Effector memory CD4-positive, alpha-beta T cell (primary cell): ENCODE data around the gene DTNBP1.

ENCODE experiments used
- DNase-seq, 3 donors: peaks; one replicate each; pipeline ENCODE4 v3.0.0-alpha.2; 2020
- H3K27ac ChIP-seq: 2 replicates; pipeline ENCODE4 v1.7.0; 2013; ENCODE audit warnings: mild to moderate bottlenecking, low read length, moderate library complexity; ENCODE audit not compliant: insufficient read depth, poor library complexity, severe bottlenecking
- H3K27me3 ChIP-seq: replicated peaks from 2 replicates; pipeline ENCODE4 v1.7.0; 2013; ENCODE audit warnings: mild to moderate bottlenecking, low read length; ENCODE audit not compliant: insufficient read depth, control insufficient read depth, poor library complexity, severe bottlenecking
- H3K36me3 ChIP-seq: 2 replicates; pipeline ENCODE4 v1.7.0; 2013; ENCODE audit warnings: mild to moderate bottlenecking, low read length, moderate library complexity; ENCODE audit not compliant: control insufficient read depth, insufficient read depth
- H3K4me1 ChIP-seq: 2 replicates; pipeline ENCODE4 v1.7.0; 2013; ENCODE audit warnings: low read length, mild to moderate bottlenecking; ENCODE audit not compliant: control insufficient read depth, insufficient read depth, poor library complexity, severe bottlenecking
- H3K4me3 ChIP-seq: 2 replicates; pipeline ENCODE4 v1.7.0; 2013; ENCODE audit warnings: low read length, low read depth, mild to moderate bottlenecking; ENCODE audit not compliant: insufficient read depth, poor library complexity, severe bottlenecking
- H3K9me3 ChIP-seq: 2 replicates; pipeline ENCODE4 v1.7.0; 2013; ENCODE audit warnings: mild to moderate bottlenecking, low read length, moderate library complexity; ENCODE audit not compliant: control insufficient read depth

The DTNBP1 gene

DNA sequence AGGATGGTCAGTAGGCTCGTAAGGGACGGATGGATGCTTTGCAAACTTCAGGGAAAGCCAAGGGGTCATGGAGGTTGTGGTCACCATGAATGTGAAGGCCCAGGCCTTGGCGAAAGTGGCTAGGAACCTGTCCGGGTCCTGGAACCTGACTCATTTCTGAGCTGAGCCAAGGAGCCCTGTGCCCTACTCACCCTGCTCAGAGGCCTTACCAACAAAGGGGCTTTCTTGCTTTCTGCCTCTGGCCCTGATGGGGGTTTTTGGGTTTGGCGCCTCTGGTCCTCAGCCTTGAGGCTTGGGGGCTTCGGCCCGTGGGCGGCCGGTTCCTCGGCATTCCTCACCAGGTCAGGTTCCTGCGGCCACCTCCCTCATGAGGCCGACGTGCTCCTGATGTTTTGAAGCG lies 155.1 kb downstream of the DTNBP1 start:
- H3K4me3 ChIP-seq, result no peak overlapping the region

GRCh38 chr6:15507221-15507620 lies 155.6 kb downstream of the DTNBP1 start:
- H3K4me1 ChIP-seq, result no peaks in the 10 kb centered on the region
- no peak overlapping the region for H3K4me3 ChIP-seq
- no peak for DNase-seq
- H3K27me3 ChIP-seq, result no peaks in the 10 kb centered on the region
- peaks cover 76% of the 10 kb centered on the region for H3K36me3 ChIP-seq
- no peaks in the 10 kb centered on the region for H3K9me3 ChIP-seq
- no peak overlapping the region for H3K27ac ChIP-seq

More for the DNA sequence above, 155.1 kb downstream of the DTNBP1 start:
- no peaks in the 10 kb centered on the region for H3K4me1 ChIP-seq
- H3K27ac ChIP-seq, result no peak overlapping the region
- no peaks in the 10 kb centered on the region for H3K9me3 ChIP-seq
- H3K27me3 ChIP-seq, result no peaks in the 10 kb centered on the region
- H3K36me3 ChIP-seq, result peaks cover 75% of the 10 kb centered on the region
- DNase-seq, result no peak

DNA sequence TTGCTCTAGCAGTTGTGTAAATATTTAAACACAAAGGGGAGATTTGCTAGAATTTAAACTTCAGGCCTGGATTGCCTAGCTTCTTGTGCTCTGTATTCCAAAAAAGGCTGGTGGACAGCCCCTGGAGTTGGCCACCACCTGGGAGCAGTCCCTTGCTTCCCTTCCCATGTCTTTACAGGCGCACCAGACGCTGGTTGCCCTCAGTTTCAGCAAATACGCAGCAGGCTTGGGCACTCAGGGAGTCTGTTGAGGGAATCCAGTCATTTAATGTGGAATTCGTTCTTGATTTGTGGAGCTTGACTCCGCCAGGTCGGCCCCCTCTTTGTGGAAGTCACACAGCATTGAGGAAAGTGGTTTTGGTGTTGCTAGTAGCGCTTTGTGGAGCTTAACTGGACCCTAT lies 156.8 kb downstream of the DTNBP1 start:
- H3K4me3 ChIP-seq, result no peak overlapping the region
- no peaks in the 10 kb centered on the region for H3K9me3 ChIP-seq
- no peaks in the 10 kb centered on the region for H3K27me3 ChIP-seq
- H3K4me1 ChIP-seq, result no peaks in the 10 kb centered on the region
- H3K36me3 ChIP-seq, result peaks cover 75% of the 10 kb centered on the region
- DNase-seq, result no peak
- H3K27ac ChIP-seq, result no peak overlapping the region

- no peak overlapping the region for H3K4me3 ChIP-seq
- H3K9me3 ChIP-seq, result no peaks in the 10 kb centered on the region
- no peaks in the 10 kb centered on the region for H3K4me1 ChIP-seq
- no peaks in the 10 kb centered on the region for H3K27me3 ChIP-seq
- DNase-seq, result no peak
- no peak overlapping the region for H3K27ac ChIP-seq
- peaks cover 75% of the 10 kb centered on the region for H3K36me3 ChIP-seq
These were observed 157.3 kb downstream of the DTNBP1 start for GRCh38 chr6:15505463-15505918.

DNA sequence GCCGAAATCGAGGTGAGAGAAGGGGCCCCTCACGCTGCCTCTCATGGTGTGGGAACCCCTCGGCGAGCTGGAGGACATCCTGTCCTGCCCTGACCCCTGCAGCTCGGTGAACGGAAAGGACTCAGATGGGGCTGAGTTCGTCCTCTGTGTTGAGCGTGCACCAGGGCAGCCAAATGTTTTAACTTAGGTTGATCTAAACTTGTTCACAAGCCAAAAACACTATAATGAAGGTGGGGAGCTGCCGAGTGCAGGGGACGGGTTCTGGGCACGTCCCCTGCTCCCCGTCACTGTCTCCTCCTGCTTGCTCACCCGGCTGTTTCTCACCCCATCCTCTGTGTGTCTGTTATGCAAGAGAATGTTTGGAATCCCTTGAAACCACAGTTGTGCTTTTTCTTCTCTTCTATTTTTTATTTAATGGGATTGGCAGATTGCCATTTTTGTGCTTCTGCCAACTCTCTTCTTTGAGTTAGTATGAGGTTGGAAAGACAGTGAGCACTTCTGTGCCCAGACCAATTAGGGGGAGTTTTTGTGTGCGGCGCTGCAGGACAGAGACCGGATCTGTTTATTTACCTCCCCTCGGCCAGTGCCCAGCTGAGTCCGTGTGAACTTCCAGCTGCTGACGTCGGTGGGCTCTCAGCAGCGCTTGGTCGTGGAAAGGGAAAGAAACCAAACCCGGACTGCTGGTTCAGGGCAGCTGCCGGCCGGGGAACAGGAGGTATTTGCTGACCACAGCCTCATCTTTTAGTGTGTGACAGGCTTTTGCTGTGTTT lies 158.1 kb downstream of the DTNBP1 start:
- H3K9me3 ChIP-seq, result no peaks in the 10 kb centered on the region
- H3K27me3 ChIP-seq, result no peaks in the 10 kb centered on the region
- no peak for DNase-seq
- no peak overlapping the region for H3K27ac ChIP-seq
- H3K36me3 ChIP-seq, result peaks cover 75% of the 10 kb centered on the region
- H3K4me1 ChIP-seq, result no peaks in the 10 kb centered on the region
- no peak overlapping the region for H3K4me3 ChIP-seq

DNA sequence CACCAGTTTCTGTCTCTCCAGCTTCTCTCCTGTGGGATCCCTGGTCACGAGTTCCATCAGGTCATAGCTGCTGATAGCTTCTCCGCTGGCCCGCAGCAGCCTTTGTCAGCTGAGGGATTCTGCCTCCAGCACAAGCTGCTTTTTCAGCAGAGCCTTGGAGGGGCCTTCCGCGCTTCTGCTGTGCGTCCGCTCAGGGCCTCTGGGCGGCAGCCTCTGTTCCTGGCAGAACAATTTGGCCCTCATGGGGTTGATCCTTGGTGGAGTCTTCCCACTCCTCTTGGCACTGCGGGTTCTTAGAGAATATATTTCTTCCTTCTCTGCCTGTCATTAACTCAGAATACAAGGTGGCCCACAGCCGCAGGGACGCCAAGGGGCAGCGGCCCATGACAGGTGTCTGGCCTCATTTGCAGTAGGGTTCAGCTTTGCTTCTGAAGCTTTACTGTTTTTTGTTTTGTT lies 158.8 kb downstream of the DTNBP1 start:
- Histone ChIP-seq H3K36me3 (peaks cover 71% of the 10 kb centered on the region), H3K4me3 (no peak overlapping the region)

DNA sequence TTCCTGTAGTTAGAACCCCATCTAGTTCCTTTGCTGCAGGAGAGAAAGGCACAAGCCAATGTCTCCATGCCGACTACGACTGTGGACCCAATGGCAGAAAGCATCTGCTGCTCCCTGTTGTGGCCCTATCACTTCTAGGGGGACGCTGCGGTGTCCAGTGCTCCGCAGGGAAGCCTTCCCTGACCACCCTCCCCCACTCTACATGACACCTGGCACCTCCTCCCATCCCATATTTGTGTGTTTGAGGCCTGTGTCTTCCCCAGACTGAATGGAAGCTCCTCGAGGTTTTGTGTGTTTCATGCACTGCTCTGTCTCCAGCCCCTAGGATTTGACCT lies 159.5 kb downstream of the DTNBP1 start:
- no peaks in the 10 kb centered on the region for H3K9me3 ChIP-seq
- H3K27ac ChIP-seq, result no peak overlapping the region
- no peak overlapping the region for H3K4me3 ChIP-seq
- DNase-seq, result no peak
- H3K4me1 ChIP-seq, result no peaks in the 10 kb centered on the region
- no peaks in the 10 kb centered on the region for H3K27me3 ChIP-seq
- peaks cover 70% of the 10 kb centered on the region for H3K36me3 ChIP-seq

More for the DNA sequence above, 158.8 kb downstream of the DTNBP1 start:
- Histone ChIP-seq H3K27ac (no peak overlapping the region), H3K27me3 (no peaks in the 10 kb centered on the region), H3K9me3 (no peaks in the 10 kb centered on the region), H3K4me1 (no peaks in the 10 kb centered on the region)
- no peak for DNase-seq

GRCh38 chr6:15502446-15503345 lies 160.1 kb downstream of the DTNBP1 start:
- H3K36me3 ChIP-seq, result peaks cover 64% of the 10 kb centered on the region

DNA sequence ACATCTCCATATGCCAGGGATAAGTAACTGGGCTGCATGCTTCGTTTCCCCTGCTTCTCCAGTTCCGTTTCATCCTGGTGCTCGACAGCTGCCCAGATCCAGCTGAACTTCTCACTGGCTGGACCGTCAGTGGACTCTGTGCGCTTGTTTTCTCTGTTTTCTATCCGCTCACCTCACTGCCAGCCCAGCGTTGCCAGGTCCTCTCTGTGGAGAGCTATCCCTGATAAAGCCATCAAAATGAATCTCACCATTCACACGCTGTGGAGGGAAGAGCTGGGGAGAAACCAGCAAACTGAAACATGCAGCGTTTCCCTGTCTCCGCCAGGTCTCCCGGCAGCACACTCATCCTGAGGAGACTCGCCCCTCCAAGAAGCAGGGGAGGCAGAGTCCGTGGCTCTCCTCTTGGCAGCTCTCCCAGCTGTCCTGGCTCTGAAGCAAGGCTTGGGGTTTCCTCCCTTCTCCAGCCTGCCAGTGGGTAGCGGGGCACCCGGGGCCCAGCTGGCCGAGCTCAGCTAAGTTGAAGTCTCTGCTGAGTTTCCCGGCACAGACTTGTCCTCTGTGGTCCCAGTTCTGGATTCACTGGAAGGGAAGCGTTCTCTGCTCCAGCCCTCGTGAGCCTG lies 160.9 kb downstream of the DTNBP1 start:
- H3K27me3 ChIP-seq, result no peaks in the 10 kb centered on the region
- DNase-seq, result no peak
- no peaks in the 10 kb centered on the region for H3K9me3 ChIP-seq
- H3K4me1 ChIP-seq, result no peaks in the 10 kb centered on the region
- no peak overlapping the region for H3K4me3 ChIP-seq
- peaks cover 60% of the 10 kb centered on the region for H3K36me3 ChIP-seq
- no peak overlapping the region for H3K27ac ChIP-seq

More at GRCh38 chr6:15502446-15503345, 160.1 kb downstream of the DTNBP1 start:
- Histone ChIP-seq H3K27ac (no peak overlapping the region), H3K4me1 (no peaks in the 10 kb centered on the region), H3K4me3 (no peak overlapping the region), H3K9me3 (no peaks in the 10 kb centered on the region), H3K27me3 (no peaks in the 10 kb centered on the region)
- no peak for DNase-seq
